ENCODE results near the gene CATSPER2.
"Not testable (repeated sequence)": the region's sequence is repeated elsewhere in the genome, so short reads cannot be mapped to it uniquely, and the experiment has no call there.

The CATSPER2 gene

DNA sequence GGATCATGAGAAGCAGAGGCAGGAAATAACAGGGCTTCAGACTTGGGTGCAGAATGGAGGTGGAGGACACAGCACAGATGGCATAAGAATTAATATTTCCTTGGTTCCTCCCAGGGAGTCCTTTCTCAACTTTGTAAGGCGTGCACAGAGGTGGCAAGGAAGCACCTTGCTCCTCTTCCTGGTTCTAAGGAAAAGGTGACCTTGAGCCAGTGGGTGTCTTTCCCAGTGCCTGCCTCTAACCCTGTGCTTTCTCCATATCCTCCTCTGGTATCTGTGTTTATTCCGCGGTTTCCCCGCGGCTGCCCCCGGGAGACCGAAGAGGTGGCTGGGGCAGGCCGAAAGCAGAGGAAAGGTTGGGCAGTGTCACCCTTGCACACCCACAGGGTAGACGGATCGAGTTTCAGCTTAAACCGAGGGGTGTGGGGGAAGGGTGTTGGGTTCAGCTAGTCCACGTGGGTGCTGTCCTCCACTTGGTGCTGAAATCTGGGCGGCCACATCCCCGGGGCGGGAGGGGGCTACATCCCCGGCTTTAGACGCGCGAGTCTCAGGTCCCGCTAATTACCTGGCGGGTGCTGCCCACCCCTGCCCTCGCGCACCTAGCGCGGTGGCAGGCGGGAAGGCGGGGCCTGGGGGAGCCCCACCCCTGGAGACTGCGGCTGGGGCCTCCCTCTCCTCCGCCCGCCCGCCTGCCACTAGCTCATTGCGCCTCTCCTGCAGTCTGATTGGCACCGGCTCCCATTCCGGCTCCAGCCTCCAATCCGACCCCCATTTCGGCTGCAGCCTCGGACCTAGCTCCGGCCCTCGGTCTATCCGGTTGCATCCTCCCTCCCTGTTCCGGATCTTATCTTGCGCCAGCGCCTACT, 55.1 kb downstream of the CATSPER2 start, which contains the start of gene CKMT1B:
TSS of gene CKMT1B (plus strand) at position 700 of the 863 bp plus-strand sequence. CDS start 192 bp downstream, outside the sequence.
- not testable (repeated sequence) for DNase-seq (ENCODE audit: low read depth in 2 of 2)

DNA sequence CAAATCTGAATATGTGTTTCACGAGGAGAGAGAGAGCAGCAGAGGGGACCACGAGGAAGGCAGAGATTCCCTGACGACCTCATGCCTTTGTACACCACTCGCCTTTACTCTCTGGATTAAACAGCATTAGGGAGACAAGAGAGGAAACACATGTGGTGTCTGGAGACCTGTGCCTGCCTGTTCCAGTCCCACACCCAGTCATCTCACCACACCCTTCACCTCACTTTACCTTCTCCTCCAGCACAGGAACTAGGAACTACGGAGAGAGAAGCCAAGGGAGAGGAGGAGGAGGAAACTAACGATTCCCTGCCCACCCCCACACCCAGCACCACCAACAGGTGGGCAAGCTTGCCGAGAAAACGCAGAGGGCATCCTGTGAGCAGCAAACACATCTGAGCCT, 55.8 kb downstream of the CATSPER2 start:
- DNase-seq (ENCODE audit: low read depth in 2 of 2): not testable (repeated sequence)

DNA sequence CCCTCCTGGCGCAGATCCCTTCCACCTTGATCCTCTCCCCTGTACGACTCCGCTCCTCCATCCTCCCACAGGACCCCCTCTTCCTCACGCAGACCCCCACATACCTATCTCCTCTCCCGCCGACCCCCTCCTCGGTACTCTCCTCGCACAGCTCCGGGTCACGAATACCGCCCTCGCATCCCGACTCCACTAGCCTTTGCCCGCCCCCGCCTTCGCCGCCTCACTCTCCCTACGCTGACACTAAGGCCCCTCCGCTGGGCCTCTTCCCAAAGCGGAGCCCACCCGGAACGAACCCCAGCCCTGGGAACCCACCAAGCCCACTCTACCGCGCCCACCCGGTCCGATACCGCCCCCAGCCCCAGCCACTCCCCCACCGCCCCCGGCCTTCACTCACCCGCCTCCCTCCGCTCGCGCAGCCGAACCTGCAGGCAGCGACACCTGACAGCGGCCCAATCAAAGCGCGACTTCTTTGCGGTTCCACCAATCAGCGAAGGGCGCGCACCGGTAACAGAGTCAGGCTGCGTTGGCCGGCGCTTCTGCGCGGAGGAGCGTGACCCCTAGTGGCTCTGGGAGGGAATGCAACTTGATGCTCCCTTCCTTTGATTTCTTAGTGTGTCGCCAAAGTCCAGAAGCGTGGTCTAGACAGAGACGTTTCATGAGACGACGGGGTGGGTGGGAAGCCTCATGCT, 58.7 kb downstream of the CATSPER2 start, which contains the start of gene PPIP5K1:
TSS of gene PPIP5K1 (minus strand) at position 431 of the 689 bp plus-strand sequence. CDS start 5,704 bp downstream, outside the sequence.
- DNase-seq (ENCODE audit: low read depth in 2 of 2): not testable (repeated sequence)

All from fibroblast of skin of left quadriceps (primary cell).